Esophagus squamous epithelium (tissue), 5 donors: ENCODE data around the gene CCSER1. TPM values are rescaled to one million over a fixed set of nuclear protein-coding genes. Genes with fewer than 3 reads are reported as not detected.

ENCODE experiments used
- DNase-seq: peaks from one replicate; lab custom pipeline; 2025; lab: John Stamatoyannopoulos, UW
- H3K27ac ChIP-seq, 4 donors: fragments of 200-600 bp; sonication (generic); one replicate each; pipeline ENCODE4 v1.5.1; 2016 to 2019; ENCODE audit warnings: mild to moderate bottlenecking in 1 of 4
- H3K27me3 ChIP-seq, 4 donors: fragments of 200-600 bp; sonication (generic); 1 replicate in 3 of 4; 2 replicates in 1 of 4; pipeline versions ENCODE4 v1.5.1 to v1.6.0; 2017 to 2021; ENCODE audit warnings: antibody characterized with exemption in 1 of 4
- H3K36me3 ChIP-seq, 3 donors: fragments of 200-600 bp; sonication (generic); one replicate each; pipeline ENCODE4 v1.5.1; 2016 to 2019
- H3K4me1 ChIP-seq, 3 donors: fragments of 200-600 bp; sonication (generic); one replicate each; pipeline ENCODE4 v1.5.1; 2017 to 2019
- H3K4me3 ChIP-seq, 4 donors: fragments of 200-600 bp; sonication (generic); 1 replicate in 3 of 4; 2 replicates in 1 of 4; pipeline ENCODE4 v1.5.1; 2016 to 2019; ENCODE audit warnings: mild to moderate bottlenecking in 2 of 4, moderate library complexity in 1 of 4
- H3K9me3 ChIP-seq, 3 donors: fragments of 200-600 bp; sonication (generic); one replicate each; pipeline ENCODE4 v1.5.1; 2016 to 2019
- POLR2A ChIP-seq, 4 donors: fragments of 450-650 bp; IDR thresholded peaks; one replicate each; pipeline ENCODE4 v1.6.1; 2017; ENCODE audit warnings: antibody characterized with exemption in 4 of 4, mild to moderate bottlenecking in 4 of 4, moderate library complexity in 3 of 4
- WGBS, 2 donors: methylation state at CpG; one replicate each; pipeline ENCODE4 v1.1.5; 2018; 5-methylcytosine and 5-hydroxymethylcytosine counted together
- intact Hi-C: fragments of 100-400 bp; cut with DNase I; formaldehyde crosslinking; loops from one replicate; pipeline ENCODE4 v1.15.0; 2022
- total RNA-seq, 4 donors: library from RNA; depleted of rRNA; stranded (reverse); fragments of >200 nt; gene quantifications; one replicate each; pipeline ENCODE4 v1.1.0, GENCODE V29; 2016
- TF ChIP-seq, protein P1 (sequence below), 6 experiments: fragments of 450-650 bp in 4 of 6; fragments of 200-600 bp in 2 of 6; sonication (generic) in 2 of 6; IDR thresholded peaks; one replicate each; pipeline ENCODE4 v1.5.1; 2016 to 2019; ENCODE audit warnings: antibody characterized with exemption in 6 of 6, mild to moderate bottlenecking in 4 of 6, moderate library complexity in 4 of 6
- donor health status: DM: yes; HTN: yes; CAD: no.

The CCSER1 gene
- total RNA-seq, 4 donors from 2014 or later = 1.2 to 12.4 (median 2.2) TPM

DNA sequence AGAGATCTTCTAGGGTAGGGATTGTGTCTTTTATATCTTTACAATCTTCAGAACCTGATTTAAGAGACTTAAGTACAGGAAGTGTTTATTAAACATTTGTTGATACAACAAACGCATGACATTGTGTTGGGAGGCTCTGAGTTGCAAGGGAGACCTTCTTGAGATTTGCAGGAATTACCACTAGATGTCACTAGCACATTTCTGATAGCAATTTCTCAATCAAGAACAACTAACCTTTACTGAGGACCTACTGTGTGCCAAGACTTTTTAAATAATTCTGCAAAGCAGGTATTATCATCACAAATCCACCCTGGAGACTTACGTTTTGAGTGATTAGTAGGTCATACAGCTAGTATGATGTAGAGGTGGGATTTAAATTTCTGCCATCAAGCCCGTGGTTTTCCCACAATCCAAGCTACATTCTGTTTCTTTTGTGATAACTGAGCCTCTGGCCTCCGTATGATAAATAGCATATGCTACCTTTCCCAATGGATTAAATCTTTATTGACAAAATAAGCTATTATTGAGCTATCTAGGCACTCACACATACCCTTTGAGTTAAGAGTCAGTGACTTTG, 986.0 kb downstream of the CCSER1 start:
- no peaks in the 10 kb centered on the region for H3K36me3 ChIP-seq
- no peaks in the 10 kb centered on the region for H3K4me1 ChIP-seq
- no peaks in the 10 kb centered on the region for H3K9me3 ChIP-seq
- H3K27me3 ChIP-seq = no peaks in the 10 kb centered on the region
- 38 to 47% methylated on average over 4 of the region's 4 CpGs for WGBS, 2 donors
- no peak overlapping the region for H3K27ac ChIP-seq
- intact Hi-C loops = no loop called here
- no peak for TF ChIP-seq POLR2A (IDR thresholded peaks at IDR 0.05)
- TF ChIP-seq, protein P1, sequence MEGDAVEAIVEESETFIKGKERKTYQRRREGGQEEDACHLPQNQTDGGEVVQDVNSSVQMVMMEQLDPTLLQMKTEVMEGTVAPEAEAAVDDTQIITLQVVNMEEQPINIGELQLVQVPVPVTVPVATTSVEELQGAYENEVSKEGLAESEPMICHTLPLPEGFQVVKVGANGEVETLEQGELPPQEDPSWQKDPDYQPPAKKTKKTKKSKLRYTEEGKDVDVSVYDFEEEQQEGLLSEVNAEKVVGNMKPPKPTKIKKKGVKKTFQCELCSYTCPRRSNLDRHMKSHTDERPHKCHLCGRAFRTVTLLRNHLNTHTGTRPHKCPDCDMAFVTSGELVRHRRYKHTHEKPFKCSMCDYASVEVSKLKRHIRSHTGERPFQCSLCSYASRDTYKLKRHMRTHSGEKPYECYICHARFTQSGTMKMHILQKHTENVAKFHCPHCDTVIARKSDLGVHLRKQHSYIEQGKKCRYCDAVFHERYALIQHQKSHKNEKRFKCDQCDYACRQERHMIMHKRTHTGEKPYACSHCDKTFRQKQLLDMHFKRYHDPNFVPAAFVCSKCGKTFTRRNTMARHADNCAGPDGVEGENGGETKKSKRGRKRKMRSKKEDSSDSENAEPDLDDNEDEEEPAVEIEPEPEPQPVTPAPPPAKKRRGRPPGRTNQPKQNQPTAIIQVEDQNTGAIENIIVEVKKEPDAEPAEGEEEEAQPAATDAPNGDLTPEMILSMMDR (IDR thresholded peaks at IDR 0.05) = peak in 3 of 6 experiments; percentile 18 to 50 (median 33)
- no peak overlapping the region for H3K4me3 ChIP-seq
- no peak for DNase-seq

DNA sequence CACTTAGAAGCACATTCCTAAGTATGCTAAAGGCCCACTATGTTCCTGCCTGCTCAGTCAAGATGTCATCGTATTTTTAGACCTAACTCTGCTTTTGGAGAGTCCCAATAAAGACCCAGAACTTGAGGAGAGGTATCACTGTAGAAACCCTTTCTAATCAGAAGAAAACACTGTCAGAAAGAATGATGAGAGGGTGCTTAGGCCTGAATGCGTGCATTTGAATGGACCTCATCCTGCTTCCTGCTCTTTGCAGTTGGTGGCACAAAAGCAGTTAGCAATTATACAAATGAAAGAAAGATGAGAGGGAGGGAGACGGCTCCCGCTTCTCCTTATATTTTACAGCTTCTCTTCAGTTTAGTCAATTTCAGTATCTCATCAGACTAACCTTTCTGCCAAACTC, 987.2 kb downstream of the CCSER1 start:
- DNase-seq = no peak
- intact Hi-C loops = no loop called here
- Histone ChIP-seq H3K4me1 (no peaks in the 10 kb centered on the region), H3K36me3 (no peaks in the 10 kb centered on the region), H3K27ac (no peak overlapping the region), H3K9me3 (no peaks in the 10 kb centered on the region), H3K27me3 (no peaks in the 10 kb centered on the region), H3K4me3 (no peak overlapping the region)
- WGBS, 2 donors = 78 to 83% methylated on average over 4 of the region's 4 CpGs
- no peak for TF ChIP-seq POLR2A (IDR thresholded peaks at IDR 0.05)
- TF ChIP-seq, protein P1 (IDR thresholded peaks at IDR 0.05) = no peak

DNA sequence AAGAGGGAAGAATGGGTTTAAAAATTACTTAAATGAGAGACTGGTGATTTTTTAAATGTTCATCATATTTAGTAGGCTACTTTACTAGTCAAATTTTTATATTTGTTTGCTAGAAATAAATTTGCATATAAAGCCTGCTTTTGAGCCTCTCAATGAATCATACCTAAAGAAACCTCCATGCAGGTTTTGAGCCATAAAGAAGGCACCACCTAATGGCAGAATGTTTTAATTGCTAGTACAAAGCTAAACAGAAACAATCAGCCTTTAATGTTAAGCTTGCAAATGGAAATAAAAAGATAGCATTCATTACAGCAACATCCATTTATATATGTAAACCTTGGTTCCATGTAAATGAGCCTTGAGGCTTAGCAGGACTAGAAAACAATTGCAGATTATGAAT, 989.7 kb downstream of the CCSER1 start:
- intact Hi-C loops = no loop called here
- H3K4me3 ChIP-seq = no peak overlapping the region
- no peaks in the 10 kb centered on the region for H3K27me3 ChIP-seq
- no peaks in the 10 kb centered on the region for H3K36me3 ChIP-seq
- no peaks in the 10 kb centered on the region for H3K4me1 ChIP-seq
- TF ChIP-seq, protein P1 (IDR thresholded peaks at IDR 0.05) = peak in 1 of 6 experiments; percentile 53
- no peak for TF ChIP-seq POLR2A (IDR thresholded peaks at IDR 0.05)
- no peak for DNase-seq
- no peaks in the 10 kb centered on the region for H3K9me3 ChIP-seq
- H3K27ac ChIP-seq = no peak overlapping the region

DNA sequence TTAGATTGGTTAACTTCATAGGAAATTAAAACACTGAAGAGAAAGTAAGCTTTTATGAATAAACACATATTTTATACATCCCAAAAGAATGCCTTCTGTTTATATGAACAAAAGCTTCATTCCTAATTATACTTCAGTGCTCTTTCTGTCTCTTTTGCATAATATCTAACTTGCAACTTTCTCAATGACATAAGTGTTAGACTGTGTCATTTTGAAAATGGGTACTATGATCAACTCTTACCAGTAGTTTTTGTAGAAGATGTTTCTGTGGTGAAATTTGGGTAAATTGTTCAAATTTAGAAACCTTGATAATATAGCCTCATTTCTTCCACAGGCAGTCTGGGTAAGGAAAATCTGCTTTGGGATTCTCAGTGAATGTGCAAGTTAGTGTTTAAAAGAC, 991.4 kb downstream of the CCSER1 start:
- DNase-seq = no peak
- no peak overlapping the region for H3K27ac ChIP-seq
- H3K4me1 ChIP-seq = no peaks in the 10 kb centered on the region
- H3K4me3 ChIP-seq = no peak overlapping the region
- H3K9me3 ChIP-seq = no peaks in the 10 kb centered on the region
- intact Hi-C loops = no loop called here
- no peaks in the 10 kb centered on the region for H3K27me3 ChIP-seq
- no peaks in the 10 kb centered on the region for H3K36me3 ChIP-seq
- no peak for TF ChIP-seq POLR2A (IDR thresholded peaks at IDR 0.05)
- TF ChIP-seq, protein P1 (IDR thresholded peaks at IDR 0.05) = no peak

DNA sequence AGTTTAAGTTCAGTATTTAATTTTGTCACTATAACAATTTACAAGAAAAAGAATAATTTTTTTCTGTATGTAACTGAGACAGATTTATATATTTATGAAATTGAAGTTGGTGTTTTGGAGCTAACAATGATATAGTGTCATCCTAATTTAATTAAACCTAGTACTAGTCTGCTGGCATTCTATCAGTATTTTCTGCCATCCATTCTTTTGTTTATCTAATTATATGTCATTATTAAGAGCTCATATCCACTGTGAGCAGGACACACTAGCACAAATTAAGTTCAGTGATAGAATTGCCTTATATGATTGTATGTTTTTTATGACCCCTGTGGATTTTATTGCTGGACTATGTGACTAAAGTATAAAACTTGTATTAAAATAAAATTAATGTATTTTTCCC, 996.5 kb downstream of the CCSER1 start:
- Histone ChIP-seq H3K4me3 (no peak overlapping the region), H3K9me3 (no peaks in the 10 kb centered on the region), H3K4me1 (no peaks in the 10 kb centered on the region), H3K27ac (no peak overlapping the region), H3K27me3 (no peaks in the 10 kb centered on the region), H3K36me3 (no peaks in the 10 kb centered on the region)
- TF ChIP-seq, protein P1 (IDR thresholded peaks at IDR 0.05) = no peak
- no peak for TF ChIP-seq POLR2A (IDR thresholded peaks at IDR 0.05)
- DNase-seq = no peak
- intact Hi-C loops = no loop called here
